Measurements from ENCODE around the gene SPECC1.
"Not testable (repeated sequence)": the region's sequence is repeated elsewhere in the genome, so short reads cannot be mapped to it uniquely, and the experiment has no call there.

Gene SPECC1

GRCh38 chr17:20071824-20072691 lies 62.9 kb downstream of the SPECC1 start:
- no peak for FAIRE-seq

DNA sequence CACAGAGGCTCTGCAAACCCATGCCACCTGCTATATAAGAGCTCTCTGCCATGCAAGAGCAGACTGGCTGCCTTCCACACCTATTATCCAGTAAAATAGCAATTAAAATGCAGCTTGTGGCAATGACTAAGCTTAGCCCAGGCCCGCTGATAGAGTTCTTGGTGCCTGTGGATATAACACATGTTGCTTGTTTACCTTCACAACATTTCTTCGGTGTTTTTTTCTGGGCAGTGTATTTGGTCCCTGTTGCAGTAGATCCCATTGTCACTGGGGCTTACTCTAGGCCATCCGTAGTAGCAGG lies 63.5 kb downstream of the SPECC1 start:
- FAIRE-seq: no peak

DNA sequence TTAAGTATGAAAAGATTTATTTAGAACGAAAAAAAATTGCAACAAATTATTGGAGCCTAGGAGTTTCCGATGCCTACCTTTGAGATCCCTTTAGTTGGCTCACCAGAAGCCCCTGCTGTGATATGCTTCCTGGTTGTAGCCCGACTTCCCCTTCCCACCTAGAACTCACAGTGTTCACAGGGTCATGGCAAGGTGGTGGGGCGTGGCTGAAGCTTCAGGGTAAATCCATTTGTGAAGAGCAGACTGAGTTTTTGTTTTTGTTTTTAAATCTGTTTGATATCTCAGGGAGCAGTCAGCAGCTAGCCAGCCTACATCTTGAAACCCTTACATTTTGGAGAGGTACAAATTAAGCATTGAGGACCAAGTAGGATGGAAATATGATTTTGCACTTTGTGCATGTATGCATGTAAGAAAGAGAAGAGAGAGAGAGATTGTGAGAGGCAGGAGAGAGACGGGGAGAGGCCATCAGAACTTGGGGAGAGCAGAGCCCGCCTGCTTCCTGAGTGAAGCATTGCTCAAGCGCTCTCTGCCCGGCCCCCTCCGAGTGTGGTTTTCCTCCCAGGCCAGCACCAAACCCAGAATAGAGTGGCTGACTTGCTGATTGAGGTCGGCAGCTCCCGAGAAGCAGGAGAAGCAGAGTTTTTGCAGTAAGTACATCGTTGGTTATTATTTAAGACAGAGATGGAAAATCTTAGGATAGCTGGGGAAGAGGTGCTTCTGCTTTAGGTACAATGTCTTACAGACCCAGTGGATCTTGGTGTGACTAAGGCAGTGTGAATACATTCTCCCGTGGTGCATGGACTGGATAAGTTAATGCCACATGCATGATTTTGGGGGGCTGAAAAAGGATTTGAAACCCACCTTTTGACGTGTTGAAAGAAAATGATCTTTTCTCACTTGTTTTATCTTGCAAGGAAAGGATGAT lies 64.2 kb downstream of the SPECC1 start:
- FAIRE-seq: no peak

GRCh38 chr17:20074001-20074400 lies 64.8 kb downstream of the SPECC1 start:
- no peak for FAIRE-seq

DNA sequence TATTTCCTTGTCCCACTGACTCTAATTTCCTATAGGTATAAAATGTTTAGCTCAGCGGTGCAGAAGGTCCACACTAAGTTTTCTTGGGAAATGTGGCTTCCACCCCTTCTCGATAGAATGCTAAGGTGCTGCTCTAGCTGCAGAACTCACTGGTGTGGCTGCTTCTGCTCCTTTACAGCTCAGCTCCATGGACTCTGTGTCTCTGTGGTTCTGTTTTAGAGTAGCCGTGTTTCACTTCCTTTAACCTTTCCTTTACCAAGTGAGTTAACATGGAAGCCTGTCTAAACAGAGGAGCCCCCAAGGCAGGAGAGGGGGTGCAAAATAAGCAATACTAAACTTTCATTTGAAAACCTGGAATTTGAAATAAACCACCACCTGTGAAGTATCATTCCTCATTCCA lies 65.3 kb downstream of the SPECC1 start:
- no peak for FAIRE-seq

GRCh38 chr17:20076137-20076536 lies 67.0 kb downstream of the SPECC1 start:
- not testable (repeated sequence) for FAIRE-seq

DNA sequence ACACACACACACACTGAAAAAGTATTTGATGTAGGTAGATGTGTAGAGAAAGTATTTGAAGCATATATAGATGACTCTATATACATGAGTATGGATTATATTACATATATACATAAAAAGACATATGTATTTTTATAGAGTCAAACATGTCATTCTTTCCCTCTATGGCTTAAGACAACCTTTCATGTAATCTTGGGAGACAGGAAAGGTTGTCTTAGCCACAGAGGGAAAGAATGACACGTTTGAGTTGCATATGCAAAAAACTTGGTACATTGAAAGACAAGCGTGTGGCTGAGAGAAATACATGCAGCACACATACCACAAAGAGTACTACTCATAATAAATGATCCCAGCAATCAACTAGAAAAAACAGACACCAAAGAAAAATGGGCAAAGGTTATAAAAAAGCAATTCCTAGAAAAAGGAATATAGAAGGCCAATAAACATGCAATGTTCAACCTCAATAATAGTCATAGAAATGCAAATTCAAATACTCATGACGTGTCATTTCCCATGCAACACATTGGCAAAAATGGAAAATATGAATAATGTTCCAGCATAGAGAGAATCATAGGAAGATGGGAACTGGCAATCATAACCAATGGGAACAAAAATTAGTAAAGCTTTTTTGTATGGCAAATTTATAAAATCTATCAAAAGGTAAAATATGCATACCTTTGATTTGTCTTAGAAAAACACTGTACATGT lies 69.0 kb downstream of the SPECC1 start:
- FAIRE-seq: peak; percentile 58

DNA sequence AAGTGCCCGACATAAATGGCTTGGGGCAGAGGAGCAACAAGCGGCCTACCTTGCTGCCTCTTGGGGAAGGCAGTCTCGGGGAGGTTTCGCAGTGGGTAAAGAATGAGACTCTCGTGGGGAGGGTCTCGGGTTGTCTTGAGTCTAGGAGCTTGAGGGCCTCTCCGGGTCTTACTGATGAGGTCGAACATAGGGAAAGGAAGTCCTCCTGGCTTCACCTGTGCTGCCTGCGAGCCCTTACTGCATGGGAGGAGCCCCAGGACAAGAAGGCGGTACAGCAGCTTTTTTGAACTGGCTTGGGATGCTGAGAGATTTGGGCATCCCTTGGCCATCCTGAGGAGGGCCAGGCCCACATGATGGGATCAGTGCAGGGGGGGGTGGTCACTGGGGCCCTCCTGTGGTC lies 71.4 kb downstream of the SPECC1 start:
- FAIRE-seq: no peak

- FAIRE-seq: no peak
Measured at GRCh38 chr17:20083156-20083859, 74.1 kb downstream of the SPECC1 start.

DNA sequence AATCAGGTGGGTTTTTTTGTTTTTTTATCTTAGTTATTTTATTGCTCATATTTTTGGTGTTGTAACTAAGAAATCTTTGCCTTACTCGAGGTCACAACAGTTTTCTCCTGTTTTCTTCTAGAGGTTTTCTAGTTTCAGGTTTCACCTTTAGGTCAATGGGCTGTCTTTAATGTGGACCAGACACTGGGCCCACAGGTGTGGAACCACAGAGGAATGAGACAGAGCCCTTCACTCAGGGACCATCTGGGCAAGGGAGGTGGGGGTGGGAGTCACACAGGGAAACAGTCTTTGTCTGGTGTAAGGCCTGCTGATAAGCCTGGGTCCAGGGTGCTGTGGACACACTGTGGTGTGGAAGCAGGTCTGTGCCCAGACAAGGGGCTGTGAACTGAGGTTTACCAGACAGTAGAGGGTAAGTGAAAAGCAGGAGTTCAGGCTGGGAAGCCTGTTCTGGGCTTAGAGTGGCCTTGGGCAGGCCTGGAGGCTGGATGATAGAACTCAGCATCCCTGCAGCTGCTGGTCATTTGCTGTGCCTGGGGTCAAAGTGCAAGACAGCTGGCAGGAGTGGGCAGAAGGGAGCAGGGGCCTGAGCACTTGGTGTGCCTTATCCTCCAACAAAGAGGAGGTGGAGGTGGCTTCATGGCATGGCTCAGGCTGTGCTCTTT lies 75.6 kb downstream of the SPECC1 start:
- no peak for FAIRE-seq

DNA sequence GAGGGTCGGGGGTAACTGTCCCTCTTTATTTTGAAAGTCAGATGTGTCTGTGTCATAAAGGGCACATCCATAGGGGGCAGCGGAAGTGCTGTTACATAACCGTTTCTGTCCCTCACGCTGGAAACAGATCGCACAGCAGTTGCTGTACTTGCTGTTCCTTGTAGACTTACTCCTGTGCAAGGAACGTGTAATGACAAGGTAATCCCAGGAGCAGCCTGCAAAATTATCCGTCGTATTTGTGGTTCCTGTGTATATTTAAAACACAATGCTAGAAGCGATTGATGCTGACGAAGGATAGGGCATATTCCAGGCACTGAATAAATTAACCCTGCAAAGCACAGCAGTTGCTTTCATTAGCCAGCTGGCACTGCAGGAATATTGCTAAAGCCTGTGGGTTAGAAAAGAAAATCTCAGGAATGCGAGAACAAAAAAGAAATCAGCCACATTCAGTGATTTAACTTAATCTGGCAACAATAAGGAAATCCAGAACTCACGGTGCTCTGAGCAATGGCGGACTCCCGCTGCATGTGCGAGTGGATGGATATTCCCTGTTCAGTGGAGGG lies 76.2 kb downstream of the SPECC1 start:
- FAIRE-seq: no peak

DNA sequence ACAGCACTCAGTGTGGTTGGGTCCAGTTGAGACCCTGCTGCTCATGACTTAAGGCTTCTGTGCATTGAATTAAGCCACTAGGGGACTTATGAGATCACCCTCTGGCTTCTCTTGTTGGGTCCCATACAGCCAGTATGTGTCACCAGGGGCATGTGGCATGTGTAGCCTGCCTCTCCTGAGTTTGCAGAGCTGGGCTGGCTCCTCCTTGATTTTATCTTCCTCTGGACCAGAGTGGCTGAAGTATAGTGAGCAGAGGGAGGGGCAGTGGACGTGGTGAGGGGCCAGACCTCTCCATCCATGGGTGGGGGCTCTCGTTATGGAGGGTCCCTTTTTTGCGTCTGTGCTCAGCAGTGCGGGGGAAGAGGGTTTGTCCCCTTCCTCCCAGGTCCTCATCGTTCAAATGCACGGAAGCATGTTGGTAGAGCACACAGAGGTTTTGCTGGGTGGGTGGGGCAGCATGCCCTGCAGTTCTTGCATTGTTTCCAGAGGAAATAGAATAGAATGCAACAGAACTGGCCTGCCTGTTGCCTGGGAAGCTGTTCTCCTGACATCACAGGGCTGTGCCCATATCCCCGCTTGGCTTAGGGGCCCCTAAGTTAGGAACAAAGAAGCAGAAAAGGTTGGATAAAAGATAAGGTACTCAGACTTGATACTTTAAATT lies 77.4 kb downstream of the SPECC1 start:
- FAIRE-seq: no peak

- no peak for FAIRE-seq
Measured at GRCh38 chr17:20087538-20088250, 78.5 kb downstream of the SPECC1 start.

GRCh38 chr17:20089756-20090547 lies 80.8 kb downstream of the SPECC1 start:
- FAIRE-seq: no peak

GRCh38 chr17:20091174-20092029 lies 82.2 kb downstream of the SPECC1 start:
- FAIRE-seq: no peak

DNA sequence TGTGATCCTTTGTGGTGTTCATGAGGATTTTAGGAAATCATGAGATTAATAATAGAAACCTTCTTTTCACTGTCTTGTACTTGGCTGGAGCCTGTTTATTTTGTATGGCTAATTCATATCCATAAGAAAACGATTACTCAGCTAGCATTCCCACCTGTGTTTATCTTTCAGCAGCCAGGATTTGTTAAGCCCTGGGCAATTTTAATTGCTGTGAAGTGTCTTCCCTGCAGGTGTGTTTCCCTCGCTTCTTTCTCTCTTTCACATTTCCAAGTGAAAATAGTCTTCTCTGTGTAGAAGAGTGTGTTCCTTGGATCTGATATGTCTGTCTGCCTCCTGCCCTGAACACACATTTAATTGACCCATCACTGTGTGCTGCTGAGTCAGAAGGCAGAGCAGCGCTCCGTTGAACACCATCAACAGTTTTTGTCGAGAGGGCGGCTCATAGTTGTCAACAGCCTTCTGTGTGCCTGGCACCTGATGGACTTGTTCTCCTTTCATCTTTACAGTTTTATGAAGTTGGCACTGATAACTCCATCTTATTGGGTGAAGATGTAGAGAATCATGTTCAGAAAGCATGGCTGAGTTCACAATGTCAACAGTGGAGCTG lies 83.2 kb downstream of the SPECC1 start:
- FAIRE-seq: no peak

DNA sequence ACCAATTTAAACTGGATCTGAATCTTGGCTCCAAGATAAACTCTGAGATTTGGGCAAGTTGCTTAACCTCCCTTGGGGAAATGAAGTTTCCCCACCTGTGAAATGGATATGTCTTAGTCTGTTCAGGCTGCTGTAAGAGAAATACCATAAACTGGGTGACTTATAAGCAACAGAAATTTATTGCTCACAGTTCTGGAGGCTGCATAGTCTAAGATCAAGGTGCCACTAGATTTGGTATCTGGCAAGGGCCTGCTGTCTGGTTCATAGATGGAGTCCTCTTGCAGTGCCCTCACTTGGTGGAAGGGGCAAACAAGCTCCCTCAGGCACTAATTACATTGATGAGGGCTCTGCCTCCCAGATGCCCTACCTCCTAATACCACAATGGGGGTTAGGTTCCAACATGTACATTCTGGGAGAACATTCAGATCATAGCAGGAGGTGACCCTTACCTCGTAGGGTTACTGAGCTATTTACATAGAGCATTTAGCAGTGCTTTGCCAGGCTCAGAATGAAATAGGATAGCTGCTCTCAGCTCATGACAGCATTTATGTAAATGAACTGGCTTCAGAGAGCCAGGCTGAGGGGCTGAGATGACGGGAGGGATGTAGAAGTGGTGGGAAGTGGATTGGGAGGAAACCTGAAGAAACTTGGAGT lies 83.9 kb downstream of the SPECC1 start:
- FAIRE-seq: no peak

DNA sequence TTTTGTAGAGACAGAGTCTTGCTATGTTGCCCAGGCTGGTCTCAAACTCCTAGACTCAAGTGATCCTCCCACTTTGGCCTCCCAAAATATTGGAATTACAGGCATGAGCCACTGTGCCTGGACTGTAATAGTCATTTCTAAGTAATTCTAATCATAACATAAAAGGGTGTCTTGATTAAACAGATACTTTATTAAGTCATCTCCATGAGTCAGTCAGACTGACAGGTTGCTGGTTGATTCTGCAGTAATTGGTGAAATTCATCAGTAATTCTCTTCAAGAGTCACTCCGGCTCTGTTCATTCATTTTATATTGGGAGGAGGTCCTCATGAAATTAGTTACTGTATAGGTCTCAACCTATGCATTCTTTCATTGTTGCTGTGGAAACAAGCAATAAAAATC lies 85.6 kb downstream of the SPECC1 start:
- no peak for FAIRE-seq

All from islet of Langerhans (tissue), 1 donor.